Fibroblast of lung (primary cell): ENCODE data around the gene MVP. TPM values are rescaled to one million over a fixed set of nuclear protein-coding genes. Genes with fewer than 3 reads are reported as not detected.

Experiments used
- DNase-seq, 2 donors: peaks; one replicate each; pipeline versions ENCODE4 v3.0.0 to v3.0.0-alpha.2; 2010; ENCODE audit warnings: low read depth in 2 of 2
- H2AFZ ChIP-seq: 2 replicates; pipeline ENCODE4 v1.5.1; 2012; ENCODE audit warnings: low read length, control low read depth, inconsistent platforms
- H3K27ac ChIP-seq: 2 replicates; pipeline ENCODE4 v1.5.1; 2011; ENCODE audit warnings: low read length, control low read depth; ENCODE audit not compliant: insufficient read depth
- H3K27me3 ChIP-seq: 2 replicates; pipeline ENCODE4 v1.5.1; 2011; ENCODE audit warnings: mild to moderate bottlenecking, low read length; ENCODE audit not compliant: control insufficient read depth, insufficient read depth
- H3K36me3 ChIP-seq: 2 replicates; pipeline ENCODE4 v1.5.1; 2011; ENCODE audit warnings: low read length; ENCODE audit not compliant: control insufficient read depth, insufficient read depth
- H3K4me1 ChIP-seq: 2 replicates; pipeline ENCODE4 v1.5.1; 2011; ENCODE audit warnings: low read length; ENCODE audit not compliant: control insufficient read depth, insufficient read depth; ENCODE audit errors: extremely low read depth
- H3K4me2 ChIP-seq: 2 replicates; pipeline ENCODE4 v1.5.1; 2011; ENCODE audit warnings: low read length, control low read depth; ENCODE audit not compliant: insufficient read depth; ENCODE audit errors: extremely low read depth
- H3K4me3 ChIP-seq, 4 experiments: fragments of 200-600 bp in 1 of 4; sonication (generic) in 1 of 4; replicated peaks in 1 of 4; 2 replicates each; pipeline ENCODE4 v1.5.1; 2011 to 2016; ENCODE audit warnings: low read length in 4 of 4, low read depth in 3 of 4, mild to moderate bottlenecking in 3 of 4, control low read depth in 2 of 4, inconsistent platforms in 1 of 4, mixed read lengths in 1 of 4; ENCODE audit not compliant: insufficient read depth in 1 of 4; ENCODE audit errors: control extremely low read depth in 1 of 4
- H3K79me2 ChIP-seq: 2 replicates; pipeline ENCODE4 v1.5.1; 2012; ENCODE audit warnings: mild to moderate bottlenecking, low read length, inconsistent platforms; ENCODE audit not compliant: control insufficient read depth, insufficient read depth
- H3K9ac ChIP-seq: 2 replicates; pipeline ENCODE4 v1.5.1; 2011; ENCODE audit warnings: mild to moderate bottlenecking, low read length, control low read depth; ENCODE audit not compliant: insufficient read depth
- H3K9me3 ChIP-seq: 2 replicates; pipeline ENCODE4 v1.5.1; 2012; ENCODE audit warnings: low read depth, low read length; ENCODE audit not compliant: control insufficient read depth, insufficient read depth
- H4K20me1 ChIP-seq: 2 replicates; pipeline ENCODE4 v1.5.1; 2011; ENCODE audit warnings: low read length; ENCODE audit not compliant: control insufficient read depth, insufficient read depth; ENCODE audit errors: extremely low read depth
- EZH2 ChIP-seq: IDR thresholded peaks from 2 replicates; pipeline ENCODE4 v1.5.1; 2012; ENCODE audit warnings: low read length, control low read depth, mild to moderate bottlenecking; ENCODE audit errors: missing control alignments
- polyA plus RNA-seq, 2 donors: library from polyadenylated mRNA; depleted of rRNA in 1 of 2; stranded (reverse) in 1 of 2; unstranded in 1 of 2; fragments of >200 nt; gene quantifications; 2 replicates each; pipeline ENCODE4 v1.2.1, GENCODE V29; 2011 to 2012; ENCODE audit warnings: missing spikeins in 1 of 2
- total RNA-seq: library from RNA; depleted of rRNA; stranded (reverse); fragments of >200 nt; gene quantifications from 2 replicates; pipeline ENCODE4 v1.2.1, GENCODE V29; 2014
- TF ChIP-seq, protein P1 (sequence below), 2 donors: IDR thresholded peaks in 1 of 2; conservative IDR thresholded peaks in 1 of 2; 1 replicate in 1 of 2; 2 replicates in 1 of 2; pipeline ENCODE4 v1.5.1; 2011 to 2012; ENCODE audit warnings: low read length in 2 of 2, control low read depth in 1 of 2, inconsistent platforms in 1 of 2, low read depth in 1 of 2, mild to moderate bottlenecking in 1 of 2

Gene MVP
- total and polyA plus RNA-seq, 2 donors (not counting 1 experiment from before 2014, with no cell fraction given) = 208 to 518 TPM

GRCh38 chr16:29809850-29810698, 10.2 kb upstream of the MVP start:
- TF ChIP-seq EZH2 = no peak
- TF ChIP-seq, protein P1, sequence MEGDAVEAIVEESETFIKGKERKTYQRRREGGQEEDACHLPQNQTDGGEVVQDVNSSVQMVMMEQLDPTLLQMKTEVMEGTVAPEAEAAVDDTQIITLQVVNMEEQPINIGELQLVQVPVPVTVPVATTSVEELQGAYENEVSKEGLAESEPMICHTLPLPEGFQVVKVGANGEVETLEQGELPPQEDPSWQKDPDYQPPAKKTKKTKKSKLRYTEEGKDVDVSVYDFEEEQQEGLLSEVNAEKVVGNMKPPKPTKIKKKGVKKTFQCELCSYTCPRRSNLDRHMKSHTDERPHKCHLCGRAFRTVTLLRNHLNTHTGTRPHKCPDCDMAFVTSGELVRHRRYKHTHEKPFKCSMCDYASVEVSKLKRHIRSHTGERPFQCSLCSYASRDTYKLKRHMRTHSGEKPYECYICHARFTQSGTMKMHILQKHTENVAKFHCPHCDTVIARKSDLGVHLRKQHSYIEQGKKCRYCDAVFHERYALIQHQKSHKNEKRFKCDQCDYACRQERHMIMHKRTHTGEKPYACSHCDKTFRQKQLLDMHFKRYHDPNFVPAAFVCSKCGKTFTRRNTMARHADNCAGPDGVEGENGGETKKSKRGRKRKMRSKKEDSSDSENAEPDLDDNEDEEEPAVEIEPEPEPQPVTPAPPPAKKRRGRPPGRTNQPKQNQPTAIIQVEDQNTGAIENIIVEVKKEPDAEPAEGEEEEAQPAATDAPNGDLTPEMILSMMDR (conservative IDR thresholded peaks at IDR 0.05 in 1 of 2, IDR thresholded peaks at IDR 0.05 in 1 of 2; ENCODE audit: low read depth in 1 of 2, low read length in 2 of 2) = no peak
- H3K9ac ChIP-seq = no peak overlapping the region
- H2AFZ ChIP-seq = no peak overlapping the region
- H3K9me3 ChIP-seq = no peaks in the 10 kb centered on the region
- no peaks in the 10 kb centered on the region for H3K27me3 ChIP-seq
- H3K36me3 ChIP-seq = peaks cover 12% of the 10 kb centered on the region
- peak overlapping the region; percentile 78 for H3K27ac ChIP-seq
- H3K79me2 ChIP-seq = peaks cover 33% of the 10 kb centered on the region
- H3K4me1 ChIP-seq = peaks cover 37% of the 10 kb centered on the region
- no peak for DNase-seq
- peak overlapping the region; percentile 75 for H3K4me2 ChIP-seq
- peak overlapping the region in 1 of 4 experiments; percentile 27 for H3K4me3 ChIP-seq
- no peaks in the 10 kb centered on the region for H4K20me1 ChIP-seq

GRCh38 chr16:29810699-29811169, 9.5 kb upstream of the MVP start:
- peaks cover 42% of the 10 kb centered on the region for H3K4me1 ChIP-seq
- H3K4me2 ChIP-seq = peak overlapping the region; percentile 75
- H2AFZ ChIP-seq = no peak overlapping the region
- TF ChIP-seq, protein P1 (conservative IDR thresholded peaks at IDR 0.05 in 1 of 2, IDR thresholded peaks at IDR 0.05 in 1 of 2; ENCODE audit: low read depth in 1 of 2, low read length in 2 of 2) = no peak
- TF ChIP-seq EZH2 = no peak
- no peak for DNase-seq
- no peaks in the 10 kb centered on the region for H4K20me1 ChIP-seq
- peaks cover 12% of the 10 kb centered on the region for H3K36me3 ChIP-seq
- no peaks in the 10 kb centered on the region for H3K9me3 ChIP-seq
- H3K4me3 ChIP-seq = peak overlapping the region in 1 of 4 experiments; percentile 77
- peak overlapping the region; percentile 7 for H3K9ac ChIP-seq
- H3K79me2 ChIP-seq = peaks cover 33% of the 10 kb centered on the region
- H3K27me3 ChIP-seq = no peaks in the 10 kb centered on the region
- H3K27ac ChIP-seq = peak overlapping the region; percentile 78

- Histone ChIP-seq H2AFZ (no peak overlapping the region), H3K4me3 (peak overlapping the region; percentile 38 to 77 (median 61)), H3K27ac (peak overlapping the region; percentile 78), H3K9me3 (no peaks in the 10 kb centered on the region), H3K9ac (peak overlapping the region; percentile 53), H3K4me2 (peak overlapping the region; percentile 97), H3K36me3 (peaks cover 12% of the 10 kb centered on the region), H3K79me2 (peaks cover 33% of the 10 kb centered on the region), H4K20me1 (no peaks in the 10 kb centered on the region), H3K4me1 (peaks cover 42% of the 10 kb centered on the region), H3K27me3 (no peaks in the 10 kb centered on the region)
- DNase-seq = peak; percentile 98
- TF ChIP-seq EZH2 = no peak
- TF ChIP-seq, protein P1 (conservative IDR thresholded peaks at IDR 0.05 in 1 of 2, IDR thresholded peaks at IDR 0.05 in 1 of 2; ENCODE audit: low read depth in 1 of 2, low read length in 2 of 2) = no peak
Observed at GRCh38 chr16:29811170-29811895, 8.9 kb upstream of the MVP start.
